Activated CD4-positive, alpha-beta T cell treated with anti-CD3 and anti-CD28 coated beads for 1 hour (primary cell): ENCODE measurements around the gene GRID1.

ENCODE experiments used
- DNase-seq: peaks from one replicate; pipeline ENCODE4 v3.0.0-alpha.2; 2020

The GRID1 gene

DNA sequence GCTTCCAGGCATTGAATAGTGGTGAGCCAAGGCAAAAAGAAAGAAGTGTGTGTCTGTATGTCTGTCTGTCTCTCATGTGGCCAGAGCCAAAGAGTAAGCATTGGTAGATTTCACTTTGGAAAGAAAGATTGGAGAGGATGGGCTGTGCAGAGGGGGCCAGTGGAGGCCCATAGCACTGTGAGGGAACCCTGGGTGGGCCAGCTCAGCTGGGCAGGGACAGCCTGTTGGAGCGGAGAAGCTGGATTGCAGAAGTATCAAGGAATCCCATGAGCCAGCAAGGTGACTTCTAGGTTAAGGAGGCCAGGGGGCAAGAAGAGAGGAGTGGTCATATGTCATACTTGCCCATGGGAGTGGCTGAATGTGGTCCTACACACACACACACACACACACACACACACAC, 1.5 kb upstream of the GRID1 start:
- no peak for DNase-seq

DNA sequence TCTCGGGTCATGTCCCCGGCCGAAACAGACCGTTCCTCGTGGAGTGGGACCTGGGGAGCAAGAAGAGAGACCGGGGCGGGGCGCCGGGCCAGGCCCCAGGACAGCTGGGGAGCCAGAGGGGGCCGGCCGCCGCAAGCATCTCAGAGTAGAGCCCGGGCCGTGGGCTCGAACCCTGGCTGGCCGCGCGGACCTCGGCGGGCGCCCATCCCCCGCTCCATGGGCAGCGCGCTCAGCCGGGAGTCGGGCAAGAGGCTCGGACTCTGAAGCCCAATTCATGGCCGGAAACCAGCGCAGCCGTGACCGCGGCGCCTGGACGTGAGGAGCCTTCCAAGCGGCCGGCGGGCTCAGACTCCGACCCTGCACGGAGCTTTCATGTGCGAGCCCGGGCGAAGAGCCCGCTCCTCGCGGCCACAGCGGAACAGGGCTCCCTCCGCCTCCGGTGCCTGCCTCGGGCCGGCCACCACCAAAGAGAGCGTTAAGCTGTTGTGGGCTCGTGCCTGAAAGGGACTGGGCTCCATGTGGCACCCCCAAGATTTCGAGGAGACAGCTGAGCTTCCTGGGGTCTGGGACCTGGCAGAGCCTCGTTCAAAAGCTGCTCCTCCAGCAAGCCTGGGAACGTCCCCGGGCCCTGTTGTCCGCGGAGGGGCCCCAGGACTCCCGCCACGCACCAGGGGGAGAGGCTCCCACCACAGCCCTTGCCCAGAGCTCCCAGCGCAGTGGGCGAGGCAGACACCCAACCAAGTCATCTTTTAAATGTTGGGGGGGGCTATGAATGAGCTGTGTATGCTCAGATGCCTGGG, 757 bp upstream of the GRID1 start:
- no peak for DNase-seq

DNA sequence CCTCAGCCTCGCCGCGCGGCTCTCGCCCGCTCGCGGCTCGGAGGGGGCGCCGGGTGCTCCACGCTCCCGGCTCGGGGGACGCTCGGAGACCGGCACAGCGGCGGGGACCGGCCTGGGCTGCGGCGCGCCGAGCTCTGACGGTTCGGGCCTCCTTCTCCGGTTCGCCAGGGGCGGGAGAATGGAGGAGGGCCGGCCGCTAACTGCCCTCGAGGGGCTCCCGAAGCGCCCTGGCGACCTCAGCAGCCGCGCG, 232 bp upstream of the GRID1 start:
- DNase-seq: no peak

DNA sequence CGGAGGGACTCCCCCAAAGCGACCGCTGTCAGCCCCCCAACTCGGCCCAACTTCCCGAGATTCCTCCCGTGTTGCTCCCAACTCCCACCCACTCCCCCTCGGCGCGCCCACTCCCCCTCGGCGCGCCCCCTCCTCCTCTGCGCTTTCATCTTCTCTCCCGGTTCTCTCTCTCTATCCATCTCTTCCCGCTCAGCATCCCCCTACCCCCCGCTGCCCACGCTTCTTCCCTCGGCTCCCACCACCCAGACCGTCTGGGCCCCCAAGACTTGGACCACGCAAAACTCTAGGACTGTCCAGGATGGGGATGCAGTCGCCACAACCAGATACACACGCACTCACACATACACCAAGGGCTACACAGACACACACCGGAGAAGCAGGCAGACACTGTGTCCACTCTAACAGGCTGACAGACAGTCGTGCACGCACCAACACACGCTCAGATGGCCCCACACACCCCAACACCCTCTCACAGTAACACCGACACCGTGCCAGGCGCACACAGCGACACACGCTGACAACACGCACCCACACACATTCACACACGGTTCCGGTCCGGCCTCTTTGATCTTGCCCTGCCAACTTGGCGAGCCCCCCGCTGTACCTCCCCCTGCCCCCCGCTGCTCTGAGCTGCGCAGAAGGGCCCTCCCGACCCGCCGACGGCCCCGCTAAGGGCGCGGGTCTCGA, 1.1 kb downstream of the GRID1 start:
- DNase-seq: no peak

DNA sequence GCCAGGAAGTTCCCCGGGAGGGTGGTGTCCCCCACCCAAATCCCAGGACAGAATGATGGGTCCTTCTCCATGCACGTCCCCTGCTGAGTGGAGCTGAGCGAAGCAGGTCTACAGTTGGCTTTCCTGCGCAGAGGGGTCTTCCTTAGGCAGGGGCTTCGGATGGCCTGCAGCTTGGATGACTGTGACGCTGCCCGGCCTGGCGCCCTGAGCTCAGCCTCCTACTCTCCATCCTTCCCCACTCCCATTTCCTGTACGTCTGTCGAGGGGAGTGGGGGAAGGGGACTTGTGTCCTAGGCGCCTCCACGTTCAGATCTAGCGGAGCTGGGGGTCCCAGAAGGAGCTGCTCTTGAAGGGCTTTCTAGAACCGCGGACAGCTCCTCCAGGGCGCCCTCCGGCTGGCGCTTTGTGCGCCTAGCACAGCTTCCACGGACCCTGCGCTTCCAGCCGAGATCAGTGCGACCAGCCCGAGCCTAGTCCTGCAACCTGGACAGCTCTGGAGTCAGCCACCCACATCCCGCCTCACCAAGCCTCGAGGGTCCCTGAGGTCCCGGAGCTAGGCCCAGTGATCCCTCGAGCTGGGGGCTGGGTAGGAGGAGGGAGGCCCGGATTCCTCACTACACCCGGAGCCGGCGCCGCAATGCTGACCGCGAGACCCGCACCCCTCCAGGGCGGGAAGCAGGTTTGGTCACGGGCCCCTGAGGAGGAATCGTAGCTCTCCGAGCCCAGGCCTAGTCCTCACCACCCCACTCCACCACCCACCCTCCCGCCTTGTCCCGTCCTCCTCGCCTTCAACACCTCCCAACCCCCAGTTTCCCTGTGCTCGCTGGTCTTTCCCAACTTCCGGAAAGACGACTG, 1.9 kb downstream of the GRID1 start:
- DNase-seq: no peak

DNA sequence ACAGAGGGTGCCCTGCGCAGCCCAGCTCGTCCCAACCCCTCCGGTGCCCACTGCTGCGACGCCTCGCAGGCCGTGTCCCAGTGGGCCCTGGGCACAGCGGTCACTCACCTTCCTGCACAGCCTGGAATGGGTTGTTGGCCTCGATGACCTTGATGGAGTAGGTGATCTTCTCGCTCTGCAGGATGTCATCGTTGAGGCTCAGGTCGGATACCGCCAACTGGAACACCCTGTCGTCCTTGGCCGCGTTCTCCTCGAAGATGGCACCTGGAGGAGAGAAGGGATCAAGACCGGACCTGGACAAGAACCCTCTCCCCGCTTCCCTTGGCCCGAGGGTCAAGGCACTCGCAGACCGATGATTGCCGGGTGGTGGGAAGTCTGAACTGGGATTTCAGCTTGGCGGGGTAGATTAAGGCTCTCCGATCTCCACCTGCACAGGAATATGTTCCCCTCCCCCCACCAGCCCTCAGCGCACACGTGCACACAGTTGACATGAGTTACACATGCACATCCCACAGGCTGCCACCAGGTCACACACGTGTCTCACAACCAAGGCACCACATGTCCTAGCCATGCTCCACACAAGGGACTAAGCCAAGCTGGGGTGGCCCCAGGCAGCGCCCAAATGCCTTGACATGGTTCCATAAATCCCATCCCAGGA, 2.6 kb downstream of the GRID1 start:
- no peak for DNase-seq

DNA sequence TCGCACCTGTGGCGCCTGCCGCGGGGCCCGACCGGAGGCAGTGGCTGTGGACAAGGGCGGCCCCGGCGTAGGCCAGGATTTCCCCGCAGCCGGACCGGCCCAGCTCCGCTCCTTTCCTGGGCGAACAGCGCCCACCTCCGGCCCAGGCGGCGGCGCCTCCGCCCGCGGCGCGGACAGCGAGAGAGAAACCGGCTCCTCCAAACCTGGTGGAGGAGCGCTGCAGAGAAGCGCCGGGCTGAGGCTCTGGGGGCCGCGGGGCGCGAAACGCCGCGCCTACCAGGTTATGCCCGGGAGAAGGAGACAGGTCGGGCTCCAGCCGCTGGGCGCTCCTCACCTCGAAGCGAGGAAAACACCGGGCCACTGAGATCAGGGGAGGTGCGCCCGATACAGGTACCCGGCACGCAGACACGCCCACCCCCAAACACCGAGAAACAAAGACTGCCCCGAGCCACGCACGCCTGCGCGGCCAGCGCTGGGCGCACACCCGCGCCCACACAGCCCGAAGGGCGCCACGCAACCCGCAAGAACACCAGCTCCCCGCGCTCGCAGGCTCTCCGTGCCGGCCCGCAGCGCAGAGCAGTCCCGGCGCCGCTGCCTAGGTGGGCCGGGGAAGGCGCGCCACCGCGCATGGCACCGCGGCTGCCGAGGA, 3.3 kb downstream of the GRID1 start:
- DNase-seq: no peak

DNA sequence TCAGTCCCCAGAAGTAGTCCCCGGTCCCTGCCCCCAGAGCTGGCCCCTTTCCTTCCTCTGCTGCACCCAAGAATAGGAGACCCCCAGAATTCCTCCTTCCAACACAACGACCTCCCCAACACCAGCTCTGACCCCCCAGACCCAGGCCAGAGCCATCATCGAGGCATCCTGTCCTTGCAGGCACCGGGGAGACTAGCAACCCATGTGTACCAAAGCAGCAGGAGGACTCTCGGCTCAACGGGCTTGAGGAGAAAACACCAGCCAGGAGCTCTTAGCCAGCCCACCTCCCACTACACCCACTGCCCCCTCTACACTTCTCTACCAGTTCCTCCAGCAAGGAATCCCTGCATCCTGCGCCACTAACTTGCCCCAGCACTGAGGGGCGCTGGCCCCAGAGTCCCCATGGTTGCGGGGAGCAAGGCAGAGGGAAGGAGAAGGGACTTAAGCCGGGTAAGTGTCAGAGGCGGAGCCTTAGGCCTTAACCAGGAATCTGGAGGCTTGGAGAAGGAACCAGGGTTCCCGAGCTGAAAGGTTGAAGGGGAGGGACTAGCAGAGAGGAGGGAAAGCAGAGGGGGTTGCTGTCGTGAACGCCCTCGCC, 3.9 kb downstream of the GRID1 start:
- DNase-seq: no peak

DNA sequence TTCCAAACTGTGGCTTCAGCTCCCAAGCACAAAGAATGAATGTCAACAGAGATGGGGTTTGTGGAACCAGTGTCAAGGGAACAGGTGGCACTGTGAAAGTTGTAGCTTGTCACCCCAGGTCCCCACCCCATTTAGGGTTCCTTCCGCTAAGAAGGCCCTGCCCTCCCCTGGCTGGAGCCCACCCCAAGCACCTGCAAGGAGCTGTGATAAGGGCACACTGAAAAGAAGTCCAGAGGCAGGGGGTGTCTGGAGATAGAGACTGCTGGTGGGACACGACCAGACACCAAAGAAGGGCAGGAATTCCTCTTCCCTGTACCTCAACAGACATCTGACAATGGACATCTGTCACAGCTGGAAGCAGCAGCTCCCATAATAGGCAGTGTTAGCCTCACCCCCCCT, 4.5 kb downstream of the GRID1 start:
- no peak for DNase-seq

DNA sequence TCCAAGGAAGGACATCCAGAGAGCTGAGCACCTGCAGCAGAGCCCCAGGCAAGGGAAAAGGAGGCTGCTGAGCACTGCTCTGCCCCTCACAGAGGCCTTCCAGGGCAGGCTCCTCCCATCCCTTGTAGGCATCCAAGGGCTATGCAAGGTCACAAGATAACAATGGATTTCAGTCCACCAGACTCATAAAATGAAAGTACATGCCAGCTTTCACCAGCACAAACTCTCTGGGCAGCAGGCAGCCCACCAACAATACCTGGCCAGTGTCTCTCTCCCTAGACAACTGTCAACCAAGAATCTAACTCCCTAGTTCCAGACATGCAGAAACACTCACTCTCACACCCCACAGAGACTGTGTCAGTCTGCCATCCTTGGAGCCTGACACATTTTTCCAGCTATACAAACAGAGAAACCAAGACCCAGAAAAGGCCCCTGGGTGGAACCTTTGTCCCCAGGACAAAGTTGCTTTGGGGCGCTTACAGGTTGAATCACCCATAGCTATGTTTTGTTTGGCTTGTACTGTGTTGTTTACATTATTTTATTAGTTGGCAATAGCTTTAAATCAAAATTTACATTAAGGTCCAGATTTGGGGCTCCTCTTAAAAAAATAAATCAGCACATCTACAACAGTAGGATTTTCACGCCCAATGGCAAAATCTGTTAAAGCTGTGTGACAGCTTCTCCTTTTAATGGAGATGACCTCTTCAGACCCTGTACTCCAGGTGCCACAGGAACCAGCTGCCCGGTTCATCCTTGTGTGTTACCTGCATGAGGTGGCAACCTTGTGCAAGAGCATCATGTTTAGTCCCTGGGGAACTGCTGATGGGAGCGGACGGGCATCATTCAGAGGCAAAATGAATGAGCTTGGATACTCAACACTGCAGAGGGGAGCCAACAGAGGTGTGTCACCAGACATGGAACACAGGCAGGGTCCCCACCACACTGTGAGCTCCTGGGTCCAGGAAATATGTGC, 5.2 kb downstream of the GRID1 start:
- DNase-seq: no peak

DNA sequence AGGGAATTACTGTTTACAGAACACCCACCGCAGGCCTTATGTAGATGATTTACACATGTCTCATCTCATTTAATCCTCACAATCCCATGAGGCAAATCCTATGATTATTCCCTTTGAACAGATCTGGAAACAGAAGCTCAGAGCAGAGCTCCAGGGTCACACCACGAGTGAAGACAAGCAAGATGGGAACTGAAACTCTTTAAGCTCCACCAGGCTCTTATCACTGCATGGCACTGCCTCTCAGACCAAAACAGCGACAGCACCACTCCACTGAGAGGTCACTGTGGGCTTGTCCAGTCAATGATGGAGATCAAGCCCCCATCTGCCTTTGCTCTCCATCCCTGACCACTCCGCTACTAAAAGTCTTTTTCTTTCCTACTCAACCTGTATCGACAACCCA, 5.9 kb downstream of the GRID1 start:
- no peak for DNase-seq

DNA sequence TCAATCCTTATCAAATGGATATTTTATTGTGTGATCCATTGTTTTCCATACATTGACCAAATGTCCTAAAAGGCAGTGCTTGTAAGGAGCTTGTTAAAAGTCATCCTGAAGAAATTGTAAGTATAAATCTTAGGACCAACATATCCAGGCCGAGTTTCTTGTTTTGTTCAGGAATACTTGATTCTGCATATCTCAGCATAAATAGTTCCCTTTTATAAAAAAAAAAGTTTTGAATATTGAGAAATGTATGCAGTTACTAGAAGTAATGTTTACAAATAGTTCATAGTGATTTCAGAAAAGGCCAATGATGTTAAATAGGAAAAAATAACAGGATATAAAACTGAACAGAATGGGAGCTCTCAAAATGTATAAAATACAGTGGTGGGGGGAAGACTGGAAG, 6.6 kb downstream of the GRID1 start:
- DNase-seq: no peak

DNA sequence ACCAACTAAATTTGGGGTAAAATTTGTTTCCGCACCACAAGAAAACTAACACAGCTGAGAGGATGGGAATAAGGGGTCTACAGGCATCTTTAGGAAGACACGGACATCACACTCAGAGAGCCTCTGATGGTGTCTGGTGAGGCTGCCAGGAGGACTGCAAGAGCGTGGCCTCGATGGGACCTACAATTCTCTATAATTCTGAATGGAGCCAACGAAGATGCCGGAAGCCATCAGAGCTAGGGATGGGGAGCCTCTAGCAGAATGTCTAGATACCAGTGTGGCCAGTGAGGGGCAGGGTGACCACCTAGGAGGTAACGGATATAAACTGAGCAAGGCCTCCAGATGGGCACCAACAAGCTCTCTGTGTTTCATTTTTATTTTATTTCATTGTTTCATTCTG, 7.5 kb downstream of the GRID1 start:
- DNase-seq: no peak

DNA sequence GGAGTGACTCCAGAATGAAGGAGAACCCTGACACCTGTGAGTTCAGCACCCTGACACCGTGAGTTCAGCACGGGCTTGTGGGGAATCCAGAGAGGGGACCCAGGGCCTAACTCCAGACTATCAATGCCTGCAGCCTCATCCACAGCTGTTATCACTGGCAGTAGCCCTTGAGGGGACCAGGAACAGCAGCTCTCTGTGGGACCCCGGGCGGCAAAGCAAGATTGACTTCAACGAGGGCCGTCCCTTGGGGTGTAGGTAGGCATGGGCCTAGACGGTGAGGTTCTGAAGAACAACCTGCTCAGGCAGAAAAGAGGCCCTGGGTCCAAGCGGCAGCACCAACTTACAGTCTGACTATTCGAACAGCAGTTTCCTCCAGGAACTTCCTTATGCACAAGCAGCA, 8.9 kb downstream of the GRID1 start:
- DNase-seq: no peak

DNA sequence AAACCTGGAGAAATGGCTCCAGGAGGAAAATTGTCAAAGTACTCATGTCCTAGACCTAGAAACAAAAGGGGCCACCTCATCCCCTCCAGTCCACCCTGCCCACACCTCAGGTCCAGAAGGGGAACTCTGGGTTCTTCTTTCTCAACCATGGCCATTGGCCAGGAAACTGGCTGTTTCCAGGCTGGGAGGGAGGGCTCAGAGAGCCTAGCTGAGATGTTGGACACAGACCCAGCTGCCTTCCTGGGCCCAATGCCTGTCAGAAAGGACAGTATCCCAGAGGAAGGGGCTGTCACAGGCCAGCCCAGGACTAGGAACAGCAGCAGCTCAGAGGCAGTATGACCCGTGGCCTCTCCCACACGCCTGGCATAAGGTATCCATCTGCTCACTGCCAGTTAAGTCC, 9.6 kb downstream of the GRID1 start:
- no peak for DNase-seq

DNA sequence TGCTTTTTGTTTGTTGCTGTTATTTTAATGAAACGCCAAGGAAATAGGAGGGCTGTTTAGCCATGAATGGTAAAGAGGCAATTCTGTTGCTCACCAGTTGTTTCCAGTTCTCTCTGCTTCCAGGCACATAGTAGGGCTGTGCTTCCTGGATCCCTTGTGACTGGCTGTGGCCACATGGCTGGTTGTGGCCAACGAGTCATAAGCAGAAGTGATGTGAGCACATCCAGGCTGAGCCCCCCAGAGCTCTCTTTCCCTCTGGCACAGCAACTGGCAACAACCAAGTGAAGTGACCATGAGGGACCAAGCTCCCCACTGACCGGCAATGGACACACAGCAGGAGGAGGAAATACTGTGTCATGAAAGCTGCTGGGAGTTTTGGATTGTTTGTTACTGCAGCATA, 10.3 kb downstream of the GRID1 start:
- no peak for DNase-seq

DNA sequence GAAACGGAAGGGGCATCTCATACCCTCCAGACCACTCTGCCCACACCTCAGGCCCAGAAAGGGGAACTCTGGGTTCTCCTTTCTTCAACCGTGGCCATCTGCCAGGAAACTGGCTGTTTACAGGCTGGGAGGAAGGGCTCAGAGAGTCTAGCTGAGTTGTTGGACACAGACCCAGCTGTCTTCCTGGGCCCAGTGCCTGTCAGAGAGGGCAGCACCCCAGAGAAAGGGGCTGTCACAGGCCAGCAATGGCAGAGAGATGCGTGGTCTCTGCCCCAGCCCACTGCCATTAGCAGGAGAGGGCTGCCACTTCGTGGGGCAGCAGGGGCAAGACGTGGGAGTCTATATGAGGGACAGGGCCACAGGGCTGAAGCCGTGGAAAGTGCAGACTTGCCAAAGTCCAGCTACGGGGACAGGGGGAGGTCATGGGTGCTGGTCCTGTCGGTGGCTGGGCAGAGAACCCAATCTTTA, 11.0 kb downstream of the GRID1 start:
- DNase-seq: no peak

DNA sequence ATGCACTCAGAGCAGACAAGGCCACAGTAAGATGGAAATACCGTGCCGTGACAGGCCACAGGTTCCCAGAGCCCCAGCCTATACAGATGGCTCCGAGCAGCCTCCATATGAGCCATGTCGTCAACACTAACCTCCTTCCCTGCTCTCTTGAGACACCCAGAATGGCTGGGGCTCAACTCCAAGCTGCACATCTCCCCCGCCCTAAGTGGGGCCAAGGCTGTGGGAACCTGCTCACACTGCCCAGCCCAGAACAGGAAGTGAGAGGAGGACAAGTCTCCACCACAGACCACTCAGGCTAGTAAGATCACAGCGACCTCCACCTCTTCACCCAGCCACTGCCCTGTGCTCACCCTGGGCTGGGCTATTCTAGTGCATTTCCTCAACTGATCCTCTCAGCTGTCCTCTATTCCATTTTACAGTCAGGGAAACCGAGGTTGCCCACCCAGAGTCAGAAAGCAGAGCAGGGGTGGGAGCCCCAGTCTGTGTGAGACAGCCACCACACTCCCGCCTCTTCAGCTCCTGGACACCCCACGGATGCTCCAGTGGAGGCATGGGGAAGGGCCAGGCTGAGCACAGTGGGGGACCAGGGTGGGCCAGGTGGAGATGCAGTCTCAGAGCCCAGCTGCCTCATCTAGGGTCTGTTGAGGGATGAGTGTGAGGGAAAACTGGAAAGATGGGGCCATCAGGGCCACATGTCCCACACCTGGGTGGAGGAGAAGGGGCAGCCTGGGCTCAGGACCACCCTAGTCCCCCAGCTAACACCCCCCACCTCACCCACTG, 11.6 kb downstream of the GRID1 start:
- DNase-seq: no peak

DNA sequence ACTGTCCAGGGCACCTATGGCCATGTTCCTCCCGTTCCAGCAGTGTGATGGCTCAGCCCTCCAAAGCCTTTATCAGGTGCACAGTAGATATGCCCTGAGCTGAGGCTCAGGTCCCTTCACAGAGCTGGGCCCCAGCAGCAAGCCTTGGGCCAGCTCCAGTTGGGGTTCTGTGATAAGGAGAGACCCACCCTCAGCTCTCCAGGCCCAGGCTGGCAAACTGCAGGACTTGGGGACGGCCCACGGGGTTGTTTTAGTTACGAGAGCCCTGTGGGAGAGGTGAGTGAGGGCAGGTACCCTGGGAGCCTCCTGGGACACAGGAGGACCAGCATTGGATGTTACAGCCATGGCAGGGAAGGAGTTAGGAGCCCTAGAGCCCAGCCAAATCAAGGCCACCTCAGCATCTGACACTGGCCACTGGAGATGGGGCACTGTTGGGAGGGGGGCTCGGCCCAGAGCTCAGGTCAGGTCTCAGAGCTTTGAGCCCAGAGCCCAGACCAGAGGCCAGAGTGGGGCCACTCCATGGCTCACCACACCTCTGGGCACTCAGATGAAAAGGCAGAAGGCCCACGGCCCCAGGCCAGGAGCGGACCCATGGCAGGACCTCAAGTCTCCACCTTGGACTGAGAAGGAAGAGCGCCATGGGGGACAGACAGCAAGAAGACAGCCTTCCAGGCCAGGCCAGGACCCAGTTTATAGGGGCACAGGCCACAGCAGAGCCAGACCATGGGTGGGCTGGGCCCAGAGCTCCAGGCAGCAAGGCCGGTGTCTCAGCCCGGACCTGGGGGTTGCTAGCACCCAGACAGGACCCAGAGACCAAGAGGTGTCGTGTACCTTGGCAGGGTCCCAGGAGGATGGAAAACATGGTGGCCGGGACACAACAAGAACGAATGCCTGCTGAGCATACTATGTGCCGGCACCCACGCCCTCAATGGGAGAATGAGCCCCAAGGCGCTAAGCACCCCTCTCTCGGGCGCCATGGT, 12.8 kb downstream of the GRID1 start:
- no peak for DNase-seq
